Activated T-cell treated with anti-CD3 and anti-CD28 coated beads, Interleukin-2, amount 50 U/mL, for 72 hours (primary cell): Measurements from ENCODE around the gene SNRK. TPM values are rescaled to one million over a fixed set of nuclear protein-coding genes. Genes with fewer than 3 reads are reported as not detected.

ENCODE experiments used
- ATAC-seq, 2 donors: fragments of 150-1000 bp; cut with Tn5 transposase; replicated peaks in 1 of 2; 2 replicates each; pipeline ENCODE4 v1.10.0; 2021; ENCODE audit warnings: moderate library complexity in 2 of 2, mild to moderate bottlenecking in 1 of 2
- DNase-seq, 2 donors: peaks; one replicate each; pipeline ENCODE4 v3.0.0; 2021 to 2022; ENCODE audit warnings: mixed read lengths in 1 of 2
- H3K27ac Mint-ChIP-seq: one replicate; pipeline ENCODE4 v1.8.0; 2022; ENCODE audit warnings: mild to moderate bottlenecking, moderate library complexity, mixed read lengths
- H3K27me3 Mint-ChIP-seq: one replicate; pipeline ENCODE4 v1.8.0; 2022; ENCODE audit warnings: low read depth, mixed read lengths
- H3K36me3 Mint-ChIP-seq, 2 donors: one replicate each; pipeline ENCODE4 v1.8.0; 2022; ENCODE audit warnings: mixed read lengths in 2 of 2, mild to moderate bottlenecking in 1 of 2; ENCODE audit not compliant: insufficient read depth in 2 of 2
- H3K4me1 Mint-ChIP-seq: one replicate; pipeline ENCODE4 v1.8.0; 2022; ENCODE audit warnings: low read depth, mixed read lengths
- H3K4me3 Mint-ChIP-seq, 2 donors: one replicate each; pipeline ENCODE4 v1.8.0; 2022; ENCODE audit warnings: mild to moderate bottlenecking in 2 of 2, mixed read lengths in 2 of 2, moderate library complexity in 2 of 2
- H3K9me3 Mint-ChIP-seq, 2 donors: one replicate each; pipeline ENCODE4 v1.8.0; 2022; ENCODE audit warnings: mixed read lengths in 2 of 2
- total RNA-seq, 2 donors: library from RNA; stranded (reverse); gene quantifications; one replicate each; pipeline ENCODE4 v1.2.3, GENCODE V29; 2022

The SNRK gene
- total RNA-seq, 2 donors from 2014 or later, result 32.9 to 37.8 TPM

GRCh38 chr3:43281020-43281419 lies 5.3 kb upstream of the SNRK start:
- Mint-ChIP-seq H3K27ac (no peak overlapping the region), H3K27me3 (peaks cover 11% of the 10 kb centered on the region), H3K9me3 (peaks cover 0 to 3% of the 10 kb centered on the region in 2 donors), H3K4me3 (no peak overlapping the region), H3K4me1 (peaks cover 40% of the 10 kb centered on the region), H3K36me3 (no peaks in the 10 kb centered on the region)
- ATAC-seq (no peak), DNase-seq (no peak)

- no peaks in the 10 kb centered on the region for H3K27me3 Mint-ChIP-seq
- no peaks in the 10 kb centered on the region for H3K9me3 Mint-ChIP-seq
- H3K4me1 Mint-ChIP-seq, result peaks cover 44% of the 10 kb centered on the region
- no peak overlapping the region for H3K27ac Mint-ChIP-seq
- DNase-seq (no peak), ATAC-seq (no peak)
- H3K4me3 Mint-ChIP-seq, result no peak overlapping the region
- peaks cover 0 to 1% of the 10 kb centered on the region in 2 donors for H3K36me3 Mint-ChIP-seq
These were observed 2.2 kb upstream of the SNRK start for GRCh38 chr3:43284171-43284570.

DNA sequence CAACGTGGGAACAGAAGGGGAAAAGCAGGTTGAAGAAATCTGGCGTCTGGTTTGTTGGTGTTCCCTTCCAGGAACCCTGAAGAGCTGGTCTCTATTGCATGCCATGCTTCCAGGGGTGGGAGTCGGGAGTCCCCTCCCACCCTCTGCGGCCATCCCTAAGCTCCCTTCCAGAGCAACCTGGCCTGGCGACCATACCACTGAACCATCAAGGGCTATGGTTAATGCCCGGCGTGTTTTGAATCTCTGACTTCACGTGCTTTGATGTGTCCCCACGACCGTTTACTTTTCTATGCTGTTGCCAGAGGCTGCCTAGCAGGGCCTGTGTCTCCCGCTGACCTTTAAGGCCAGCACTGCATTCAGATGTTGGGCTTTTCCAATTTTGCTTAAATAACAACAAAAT lies 696 bp upstream of the SNRK start:
- peaks cover 59% of the 10 kb centered on the region for H3K4me1 Mint-ChIP-seq
- H3K4me3 Mint-ChIP-seq, result peak overlapping the region; percentile 85 to 88
- DNase-seq (no peak), ATAC-seq (no peak)
- H3K27me3 Mint-ChIP-seq, result no peaks in the 10 kb centered on the region
- H3K9me3 Mint-ChIP-seq, result no peaks in the 10 kb centered on the region
- peaks cover 1 to 2% of the 10 kb centered on the region in 2 donors for H3K36me3 Mint-ChIP-seq
- H3K27ac Mint-ChIP-seq, result peak overlapping the region; percentile 31

DNA sequence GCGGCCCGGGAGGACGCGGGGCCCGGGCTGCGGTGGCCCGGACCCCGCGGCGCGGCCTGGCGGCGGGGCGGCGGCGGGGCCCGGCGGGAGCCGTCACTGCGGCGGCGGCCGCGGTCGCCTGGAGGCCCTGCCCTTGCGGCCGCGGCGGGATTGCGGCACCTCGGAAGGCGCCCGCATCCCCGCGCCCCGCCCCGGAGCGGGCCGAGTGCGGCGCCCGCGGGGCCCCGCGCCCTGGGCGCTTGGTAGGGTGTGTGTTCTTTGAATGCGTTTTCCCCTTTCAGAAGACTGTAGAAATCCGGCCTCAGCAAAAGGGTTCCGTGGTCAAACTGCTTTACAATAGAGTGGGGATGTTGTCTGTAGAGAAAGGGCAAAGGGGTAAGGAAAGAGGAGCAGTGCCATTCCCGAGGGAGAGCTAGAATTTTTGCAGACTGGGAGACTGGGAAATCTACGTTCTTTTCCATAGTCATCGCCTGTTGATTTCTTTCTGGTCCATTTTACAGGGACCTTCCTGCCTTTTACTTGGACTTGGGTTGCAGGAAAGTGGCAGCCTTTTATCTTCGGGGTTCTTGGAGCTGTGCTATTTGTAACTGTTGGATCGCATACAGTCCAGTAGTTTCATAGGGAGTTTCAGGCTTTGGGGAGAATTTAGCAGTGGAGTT lies 630 bp downstream of the SNRK start:
- DNase-seq (peak in 1 of 2 donors; percentile 29), ATAC-seq (peak in 1 of 2 donors; percentile 48)
- Mint-ChIP-seq H3K9me3 (no peaks in the 10 kb centered on the region), H3K4me1 (peaks cover 60% of the 10 kb centered on the region), H3K36me3 (peaks cover 1 to 2% of the 10 kb centered on the region in 2 donors), H3K27me3 (no peaks in the 10 kb centered on the region), H3K4me3 (peak overlapping the region; percentile 82 to 90), H3K27ac (peak overlapping the region; percentile 96)

DNA sequence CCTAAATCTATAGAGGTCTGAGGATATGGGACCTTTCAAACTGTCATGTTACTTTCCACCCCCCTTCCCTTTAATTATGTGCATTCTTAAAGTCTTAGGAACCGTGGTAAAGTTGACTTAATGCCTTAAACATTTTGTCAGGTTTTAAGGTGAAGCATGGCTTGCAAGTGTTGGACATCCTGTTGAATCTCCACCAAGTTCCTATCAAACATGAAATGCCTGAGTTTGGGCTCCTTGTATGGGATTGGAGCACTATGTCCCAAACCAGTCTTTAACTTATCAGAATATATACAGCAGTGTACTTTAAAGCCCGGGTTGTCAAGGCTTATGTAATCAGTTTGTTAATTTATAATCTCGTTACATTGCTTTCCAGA lies 1.1 kb downstream of the SNRK start:
- DNase-seq (no peak), ATAC-seq (no peak)
- Mint-ChIP-seq H3K36me3 (peaks cover 1 to 2% of the 10 kb centered on the region in 2 donors), H3K4me3 (peak overlapping the region; percentile 82 to 90), H3K27ac (peak overlapping the region; percentile 96), H3K27me3 (no peaks in the 10 kb centered on the region), H3K9me3 (no peaks in the 10 kb centered on the region), H3K4me1 (peaks cover 62% of the 10 kb centered on the region)

DNA sequence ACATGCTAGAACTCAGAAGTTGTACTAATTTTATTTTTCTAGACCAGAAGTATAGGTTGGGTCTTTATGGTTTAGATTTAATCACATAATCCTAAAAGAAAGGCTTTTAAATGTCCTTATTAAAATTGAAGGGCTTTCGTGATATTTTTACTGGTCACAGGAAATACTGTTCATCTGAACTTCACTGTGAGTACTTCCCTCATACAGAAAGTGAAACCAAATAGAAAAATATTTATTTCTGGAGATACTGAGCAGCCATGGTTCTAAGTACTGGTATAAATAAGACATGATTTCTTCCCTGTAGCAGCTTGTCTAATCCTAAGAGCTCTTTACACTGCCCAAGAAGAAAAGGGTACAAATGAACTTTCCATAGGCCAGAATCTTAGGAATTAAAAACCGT lies 2.0 kb downstream of the SNRK start:
- Mint-ChIP-seq H3K4me3 (peak overlapping the region; percentile 82 to 90), H3K4me1 (peaks cover 66% of the 10 kb centered on the region), H3K9me3 (no peaks in the 10 kb centered on the region), H3K27ac (peak overlapping the region; percentile 96), H3K36me3 (peaks cover 2 to 4% of the 10 kb centered on the region in 2 donors), H3K27me3 (no peaks in the 10 kb centered on the region)
- DNase-seq (no peak), ATAC-seq (no peak)

GRCh38 chr3:43288850-43289249 lies 2.5 kb downstream of the SNRK start:
- ATAC-seq (no peak), DNase-seq (no peak)
- H3K27ac Mint-ChIP-seq, result peak overlapping the region; percentile 96
- no peaks in the 10 kb centered on the region for H3K9me3 Mint-ChIP-seq
- H3K4me3 Mint-ChIP-seq, result peak overlapping the region; percentile 82 to 90
- H3K27me3 Mint-ChIP-seq, result no peaks in the 10 kb centered on the region
- H3K4me1 Mint-ChIP-seq, result peaks cover 67% of the 10 kb centered on the region
- peaks cover 2 to 4% of the 10 kb centered on the region in 2 donors for H3K36me3 Mint-ChIP-seq

GRCh38 chr3:43289401-43289800 lies 3.1 kb downstream of the SNRK start:
- H3K36me3 Mint-ChIP-seq, result peaks cover 2 to 4% of the 10 kb centered on the region in 2 donors
- H3K4me1 Mint-ChIP-seq, result peaks cover 72% of the 10 kb centered on the region
- no peak for DNase-seq
- no peaks in the 10 kb centered on the region for H3K9me3 Mint-ChIP-seq
- peak overlapping the region; percentile 82 to 90 for H3K4me3 Mint-ChIP-seq
- ATAC-seq, result no peak
- H3K27me3 Mint-ChIP-seq, result no peaks in the 10 kb centered on the region
- peak overlapping the region; percentile 96 for H3K27ac Mint-ChIP-seq

- DNase-seq (no peak), ATAC-seq (no peak)
- Mint-ChIP-seq H3K36me3 (peaks cover 2 to 4% of the 10 kb centered on the region in 2 donors), H3K4me3 (peak overlapping the region; percentile 82 to 90), H3K4me1 (peaks cover 78% of the 10 kb centered on the region), H3K27ac (peak overlapping the region; percentile 96), H3K9me3 (no peaks in the 10 kb centered on the region), H3K27me3 (no peaks in the 10 kb centered on the region)
These were observed 3.6 kb downstream of the SNRK start for GRCh38 chr3:43289841-43290470.

DNA sequence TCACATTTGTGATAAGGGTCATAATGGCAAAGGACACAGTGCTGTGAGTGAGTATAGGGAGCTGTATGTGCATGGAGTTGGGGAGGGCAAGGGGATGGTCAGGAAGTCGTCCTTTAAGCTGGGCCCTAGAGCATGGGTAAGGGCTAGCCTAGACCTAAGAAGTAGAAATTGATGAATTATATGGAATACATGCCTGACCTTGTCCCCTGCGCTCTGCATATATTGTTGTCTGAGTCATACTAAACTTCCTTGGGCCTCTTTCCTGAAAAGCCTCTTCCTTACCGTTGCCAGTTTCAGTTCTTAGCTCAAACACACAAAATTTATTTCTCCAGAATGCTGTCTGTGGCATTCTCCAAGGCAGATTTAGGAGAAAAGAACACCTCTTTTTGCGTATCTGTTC lies 4.6 kb downstream of the SNRK start:
- DNase-seq, result no peak
- H3K9me3 Mint-ChIP-seq, result no peaks in the 10 kb centered on the region
- peaks cover 2 to 4% of the 10 kb centered on the region in 2 donors for H3K36me3 Mint-ChIP-seq
- H3K27me3 Mint-ChIP-seq, result no peaks in the 10 kb centered on the region
- no peak for ATAC-seq
- H3K4me3 Mint-ChIP-seq, result peak overlapping the region; percentile 72 to 90
- H3K4me1 Mint-ChIP-seq, result peaks cover 84% of the 10 kb centered on the region
- peak overlapping the region; percentile 96 for H3K27ac Mint-ChIP-seq

GRCh38 chr3:43291546-43291945 lies 5.2 kb downstream of the SNRK start:
- Mint-ChIP-seq H3K4me1 (peaks cover 89% of the 10 kb centered on the region), H3K9me3 (no peaks in the 10 kb centered on the region), H3K4me3 (peak overlapping the region; percentile 72 to 90), H3K27ac (peak overlapping the region; percentile 96), H3K36me3 (peaks cover 2 to 4% of the 10 kb centered on the region in 2 donors), H3K27me3 (no peaks in the 10 kb centered on the region)
- no peak for ATAC-seq
- DNase-seq, result no peak

DNA sequence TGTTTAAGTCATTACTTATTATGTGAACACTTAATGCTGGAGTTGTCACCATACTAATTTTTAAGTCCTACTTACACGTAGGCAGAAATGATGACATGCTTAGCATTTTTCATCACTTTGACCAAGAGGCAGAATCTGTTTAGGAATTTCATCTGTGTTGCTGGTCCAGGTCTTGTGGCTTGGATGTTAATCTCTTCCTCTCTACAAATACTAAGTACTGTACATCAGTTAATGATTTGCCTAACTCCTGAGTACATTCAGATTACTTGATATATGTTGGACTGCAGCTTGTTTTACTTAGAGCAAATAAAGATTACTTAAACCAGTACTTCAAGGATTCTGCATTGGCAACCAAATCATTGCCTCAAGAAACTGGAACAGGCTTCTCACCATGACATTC lies 8.6 kb downstream of the SNRK start:
- peak overlapping the region in 1 of 2 donors; percentile 57 for H3K4me3 Mint-ChIP-seq

GRCh38 chr3:43296565-43296964 lies 10.2 kb downstream of the SNRK start:
- H3K9me3 Mint-ChIP-seq, result no peaks in the 10 kb centered on the region
- no peaks in the 10 kb centered on the region for H3K27me3 Mint-ChIP-seq
- peak overlapping the region; percentile 97 for H3K27ac Mint-ChIP-seq
- peaks cover 80% of the 10 kb centered on the region for H3K4me1 Mint-ChIP-seq
- ATAC-seq, result peak; percentile 90
- H3K4me3 Mint-ChIP-seq, result peak overlapping the region; percentile 71 to 97
- peak; percentile 53 to 55 for DNase-seq
- peaks cover 0 to 3% of the 10 kb centered on the region in 2 donors for H3K36me3 Mint-ChIP-seq

More for the DNA sequence above, 8.6 kb downstream of the SNRK start:
- peaks cover 94% of the 10 kb centered on the region for H3K4me1 Mint-ChIP-seq
- H3K27ac Mint-ChIP-seq, result peak overlapping the region; percentile 85
- H3K36me3 Mint-ChIP-seq, result peaks cover 0 to 3% of the 10 kb centered on the region in 2 donors
- H3K9me3 Mint-ChIP-seq, result no peaks in the 10 kb centered on the region
- no peak for ATAC-seq
- H3K27me3 Mint-ChIP-seq, result no peaks in the 10 kb centered on the region
- no peak for DNase-seq
